ENCODE results near the gene PIM1.

Gene PIM1

GRCh38 chr6:37140145-37140544 is 29.8 kb upstream of the PIM1 start:
- Histone ChIP-seq H3K27ac (ENCODE audit: low read length) (no peak overlapping the region), H3K4me3 (ENCODE audit: low read depth in 1 of 2, low read length in 2 of 2) (no peak overlapping the region), H3K9me3 (ENCODE audit: control insufficient read depth in 1 of 2, low read length in 2 of 2) (no peaks in the 10 kb centered on the region), H3K36me3 (ENCODE audit: control insufficient read depth in 1 of 2, insufficient read depth in 2 of 2, low read length in 2 of 2) (no peaks in the 10 kb centered on the region), H3K4me1 (ENCODE audit: control insufficient read depth in 1 of 2, insufficient read depth in 2 of 2, low read length in 2 of 2) (peaks cover 3 to 5% of the 10 kb centered on the region in 2 donors), H3K27me3 (ENCODE audit: low read depth, low read length) (no peaks in the 10 kb centered on the region)

GRCh38 chr6:37141281-37142049 is 28.5 kb upstream of the PIM1 start:
- no peaks in the 10 kb centered on the region for H3K9me3 ChIP-seq (ENCODE audit: control insufficient read depth in 1 of 2, low read length in 2 of 2)
- no peaks in the 10 kb centered on the region for H3K27me3 ChIP-seq (ENCODE audit: low read depth, low read length)
- H3K27ac ChIP-seq (ENCODE audit: low read length) = peak overlapping the region; percentile 77
- no peaks in the 10 kb centered on the region for H3K36me3 ChIP-seq (ENCODE audit: control insufficient read depth in 1 of 2, insufficient read depth in 2 of 2, low read length in 2 of 2)
- H3K4me3 ChIP-seq (ENCODE audit: low read depth in 1 of 2, low read length in 2 of 2) = no peak overlapping the region
- H3K4me1 ChIP-seq (ENCODE audit: control insufficient read depth in 1 of 2, insufficient read depth in 2 of 2, low read length in 2 of 2) = peaks cover 3% of the 10 kb centered on the region in 2 donors

GRCh38 chr6:37142050-37142614 is 27.8 kb upstream of the PIM1 start:
- peaks cover 3% of the 10 kb centered on the region in 2 donors for H3K4me1 ChIP-seq (ENCODE audit: control insufficient read depth in 1 of 2, insufficient read depth in 2 of 2, low read length in 2 of 2)
- H3K4me3 ChIP-seq (ENCODE audit: low read depth in 1 of 2, low read length in 2 of 2) = no peak overlapping the region
- peak overlapping the region; percentile 77 for H3K27ac ChIP-seq (ENCODE audit: low read length)
- H3K27me3 ChIP-seq (ENCODE audit: low read depth, low read length) = no peaks in the 10 kb centered on the region
- H3K36me3 ChIP-seq (ENCODE audit: control insufficient read depth in 1 of 2, insufficient read depth in 2 of 2, low read length in 2 of 2) = no peaks in the 10 kb centered on the region
- no peaks in the 10 kb centered on the region for H3K9me3 ChIP-seq (ENCODE audit: control insufficient read depth in 1 of 2, low read length in 2 of 2)

GRCh38 chr6:37143585-37143984 is 26.4 kb upstream of the PIM1 start:
- Histone ChIP-seq H3K9me3 (ENCODE audit: control insufficient read depth in 1 of 2, low read length in 2 of 2) (no peaks in the 10 kb centered on the region), H3K4me3 (ENCODE audit: low read depth in 1 of 2, low read length in 2 of 2) (no peak overlapping the region), H3K36me3 (ENCODE audit: control insufficient read depth in 1 of 2, insufficient read depth in 2 of 2, low read length in 2 of 2) (no peaks in the 10 kb centered on the region), H3K27me3 (ENCODE audit: low read depth, low read length) (no peaks in the 10 kb centered on the region), H3K4me1 (ENCODE audit: control insufficient read depth in 1 of 2, insufficient read depth in 2 of 2, low read length in 2 of 2) (peaks cover 3% of the 10 kb centered on the region in 2 donors), H3K27ac (ENCODE audit: low read length) (peak overlapping the region; percentile 40)

GRCh38 chr6:37145443-37145842 is 24.5 kb upstream of the PIM1 start:
- no peaks in the 10 kb centered on the region for H3K36me3 ChIP-seq (ENCODE audit: control insufficient read depth in 1 of 2, insufficient read depth in 2 of 2, low read length in 2 of 2)
- no peak overlapping the region for H3K27ac ChIP-seq (ENCODE audit: low read length)
- H3K9me3 ChIP-seq (ENCODE audit: control insufficient read depth in 1 of 2, low read length in 2 of 2) = no peaks in the 10 kb centered on the region
- no peak overlapping the region for H3K4me3 ChIP-seq (ENCODE audit: low read depth in 1 of 2, low read length in 2 of 2)
- peaks cover 3% of the 10 kb centered on the region in 2 donors for H3K4me1 ChIP-seq (ENCODE audit: control insufficient read depth in 1 of 2, insufficient read depth in 2 of 2, low read length in 2 of 2)
- no peaks in the 10 kb centered on the region for H3K27me3 ChIP-seq (ENCODE audit: low read depth, low read length)

- Histone ChIP-seq H3K4me1 (ENCODE audit: control insufficient read depth in 1 of 2, insufficient read depth in 2 of 2, low read length in 2 of 2) (peaks cover 0 to 3% of the 10 kb centered on the region in 2 donors), H3K27ac (ENCODE audit: low read length) (no peak overlapping the region), H3K9me3 (ENCODE audit: control insufficient read depth in 1 of 2, low read length in 2 of 2) (no peaks in the 10 kb centered on the region), H3K4me3 (ENCODE audit: low read depth in 1 of 2, low read length in 2 of 2) (no peak overlapping the region), H3K36me3 (ENCODE audit: control insufficient read depth in 1 of 2, insufficient read depth in 2 of 2, low read length in 2 of 2) (no peaks in the 10 kb centered on the region), H3K27me3 (ENCODE audit: low read depth, low read length) (no peaks in the 10 kb centered on the region)
These were observed 23.2 kb upstream of the PIM1 start for GRCh38 chr6:37146735-37147157.

GRCh38 chr6:37149745-37150144 is 20.2 kb upstream of the PIM1 start:
- Histone ChIP-seq H3K27ac (ENCODE audit: low read length) (no peak overlapping the region), H3K36me3 (ENCODE audit: control insufficient read depth in 1 of 2, insufficient read depth in 2 of 2, low read length in 2 of 2) (no peaks in the 10 kb centered on the region), H3K4me3 (ENCODE audit: low read depth in 1 of 2, low read length in 2 of 2) (no peak overlapping the region), H3K9me3 (ENCODE audit: control insufficient read depth in 1 of 2, low read length in 2 of 2) (no peaks in the 10 kb centered on the region), H3K27me3 (ENCODE audit: low read depth, low read length) (no peaks in the 10 kb centered on the region), H3K4me1 (ENCODE audit: control insufficient read depth in 1 of 2, insufficient read depth in 2 of 2, low read length in 2 of 2) (peaks cover 0 to under 1% of the 10 kb centered on the region in 2 donors)

GRCh38 chr6:37150314-37150713 is 19.6 kb upstream of the PIM1 start:
- Histone ChIP-seq H3K4me3 (ENCODE audit: low read depth in 1 of 2, low read length in 2 of 2) (no peak overlapping the region), H3K4me1 (ENCODE audit: control insufficient read depth in 1 of 2, insufficient read depth in 2 of 2, low read length in 2 of 2) (no peaks in the 10 kb centered on the region), H3K27ac (ENCODE audit: low read length) (no peak overlapping the region), H3K36me3 (ENCODE audit: control insufficient read depth in 1 of 2, insufficient read depth in 2 of 2, low read length in 2 of 2) (no peaks in the 10 kb centered on the region), H3K9me3 (ENCODE audit: control insufficient read depth in 1 of 2, low read length in 2 of 2) (no peaks in the 10 kb centered on the region), H3K27me3 (ENCODE audit: low read depth, low read length) (no peaks in the 10 kb centered on the region)

GRCh38 chr6:37155394-37156312 is 14.3 kb upstream of the PIM1 start:
- H3K9me3 ChIP-seq (ENCODE audit: control insufficient read depth in 1 of 2, low read length in 2 of 2) = no peaks in the 10 kb centered on the region
- no peaks in the 10 kb centered on the region for H3K27me3 ChIP-seq (ENCODE audit: low read depth, low read length)
- no peaks in the 10 kb centered on the region for H3K4me1 ChIP-seq (ENCODE audit: control insufficient read depth in 1 of 2, insufficient read depth in 2 of 2, low read length in 2 of 2)
- no peaks in the 10 kb centered on the region for H3K36me3 ChIP-seq (ENCODE audit: control insufficient read depth in 1 of 2, insufficient read depth in 2 of 2, low read length in 2 of 2)
- no peak overlapping the region for H3K4me3 ChIP-seq (ENCODE audit: low read depth in 1 of 2, low read length in 2 of 2)
- H3K27ac ChIP-seq (ENCODE audit: low read length) = no peak overlapping the region

- no peaks in the 10 kb centered on the region for H3K27me3 ChIP-seq (ENCODE audit: low read depth, low read length)
- H3K27ac ChIP-seq (ENCODE audit: low read length) = no peak overlapping the region
- H3K4me3 ChIP-seq (ENCODE audit: low read depth in 1 of 2, low read length in 2 of 2) = no peak overlapping the region
- no peaks in the 10 kb centered on the region for H3K36me3 ChIP-seq (ENCODE audit: control insufficient read depth in 1 of 2, insufficient read depth in 2 of 2, low read length in 2 of 2)
- no peaks in the 10 kb centered on the region for H3K9me3 ChIP-seq (ENCODE audit: control insufficient read depth in 1 of 2, low read length in 2 of 2)
- peaks cover 0 to 4% of the 10 kb centered on the region in 2 donors for H3K4me1 ChIP-seq (ENCODE audit: control insufficient read depth in 1 of 2, insufficient read depth in 2 of 2, low read length in 2 of 2)
These were observed 11.4 kb upstream of the PIM1 start for GRCh38 chr6:37158508-37158907.

All from muscle layer of duodenum (tissue), 2 donors.